H9 (cell line): ENCODE measurements around the gene SEMA5A. TPM values are rescaled to one million over a fixed set of nuclear protein-coding genes. Genes with fewer than 3 reads are reported as not detected.

Experiments used
- DNase-seq: peaks from one replicate; pipeline ENCODE4 v3.0.0-alpha.2; 2017
- H2AFZ ChIP-seq: one replicate; pipeline ENCODE4 v1.6.1; 2013; ENCODE audit warnings: mild to moderate bottlenecking, low read length, control low read depth, moderate library complexity
- H2AK5ac ChIP-seq: 2 replicates; pipeline ENCODE4 v1.6.1; 2013; ENCODE audit warnings: low read length, control low read depth, mixed read lengths; ENCODE audit not compliant: insufficient read length
- H2BK120ac ChIP-seq: one replicate; pipeline ENCODE4 v1.6.1; 2013; ENCODE audit warnings: low read depth, mild to moderate bottlenecking, low read length, control low read depth, inconsistent platforms; ENCODE audit not compliant: poor library complexity, severe bottlenecking
- H2BK12ac ChIP-seq: 2 replicates; pipeline ENCODE4 v1.6.1; 2013; ENCODE audit warnings: low read length, control low read depth, mixed read lengths, low read depth; ENCODE audit not compliant: insufficient read length
- H2BK15ac ChIP-seq: 2 replicates; pipeline ENCODE4 v1.6.1; 2013; ENCODE audit warnings: low read depth, low read length, control low read depth
- H2BK20ac ChIP-seq: one replicate; pipeline ENCODE4 v1.6.1; 2013; ENCODE audit warnings: low read depth, mild to moderate bottlenecking, low read length, control low read depth, inconsistent platforms; ENCODE audit not compliant: poor library complexity, severe bottlenecking
- H2BK5ac ChIP-seq: 2 replicates; pipeline ENCODE4 v1.6.1; 2013; ENCODE audit warnings: low read length, control low read depth, mixed read lengths; ENCODE audit not compliant: insufficient read length
- H3K14ac ChIP-seq: 2 replicates; pipeline ENCODE4 v1.6.1; 2013; ENCODE audit warnings: low read length, control low read depth; ENCODE audit not compliant: insufficient read depth
- H3K18ac ChIP-seq: 2 replicates; pipeline ENCODE4 v1.6.1; 2013; ENCODE audit warnings: low read depth, mild to moderate bottlenecking, mixed read lengths, low read length, control low read depth; ENCODE audit not compliant: insufficient read length
- H3K23ac ChIP-seq: 2 replicates; pipeline ENCODE4 v1.6.1; 2013; ENCODE audit warnings: low read length, control low read depth, mixed read lengths, low read depth; ENCODE audit not compliant: insufficient read length
- H3K23me2 ChIP-seq: 2 replicates; pipeline ENCODE4 v1.6.1; 2013; ENCODE audit warnings: low read depth, mild to moderate bottlenecking, mixed read lengths, low read length, control low read depth; ENCODE audit not compliant: insufficient read length, poor library complexity, severe bottlenecking
- H3K27ac ChIP-seq: 2 replicates; pipeline ENCODE4 v1.5.1; 2013; ENCODE audit warnings: low read length, control low read depth, mixed read lengths, low read depth; ENCODE audit not compliant: insufficient read length
- H3K27me3 ChIP-seq: 2 replicates; pipeline ENCODE4 v1.6.1; 2013; ENCODE audit warnings: low read length, control low read depth, inconsistent platforms; ENCODE audit not compliant: insufficient read depth
- H3K4ac ChIP-seq: 2 replicates; pipeline ENCODE4 v1.6.1; 2013; ENCODE audit warnings: low read depth, mild to moderate bottlenecking, control low read depth, inconsistent platforms, low read length, moderate library complexity
- H3K4me1 ChIP-seq: 2 replicates; pipeline ENCODE4 v1.6.1; 2013; ENCODE audit warnings: low read length, control low read depth, inconsistent platforms; ENCODE audit not compliant: insufficient read depth
- H3K4me2 ChIP-seq: 2 replicates; pipeline ENCODE4 v1.6.1; 2013; ENCODE audit warnings: low read length, control low read depth, mixed read lengths; ENCODE audit not compliant: insufficient read length, insufficient read depth
- H3K56ac ChIP-seq: 2 replicates; pipeline ENCODE4 v1.6.1; 2013; ENCODE audit warnings: low read depth, mild to moderate bottlenecking, mixed read lengths, low read length, control low read depth; ENCODE audit not compliant: insufficient read length
- H3K79me1 ChIP-seq: 2 replicates; pipeline ENCODE4 v1.6.1; 2013; ENCODE audit warnings: low read depth, mild to moderate bottlenecking, moderate library complexity, low read length, control low read depth, inconsistent platforms; ENCODE audit not compliant: insufficient read depth, poor library complexity, severe bottlenecking
- H3K79me2 ChIP-seq: 2 replicates; pipeline ENCODE4 v1.6.1; 2013; ENCODE audit warnings: low read length, control low read depth, inconsistent platforms; ENCODE audit not compliant: insufficient read depth
- H3K9ac ChIP-seq: 2 replicates; pipeline ENCODE4 v1.6.1; 2013; ENCODE audit warnings: low read length, control low read depth, mixed read lengths; ENCODE audit not compliant: insufficient read length; ENCODE audit errors: extremely low read depth
- H3K9me3 ChIP-seq: one replicate; pipeline ENCODE4 v1.6.1; 2013; ENCODE audit warnings: low read depth, low read length, inconsistent platforms; ENCODE audit not compliant: control insufficient read depth
- H3T11ph ChIP-seq: one replicate; pipeline ENCODE4 v1.6.1; 2013; ENCODE audit warnings: mild to moderate bottlenecking, low read length, control low read depth, inconsistent platforms
- H4K20me1 ChIP-seq: one replicate; pipeline ENCODE4 v1.6.1; 2013; ENCODE audit not compliant: control insufficient read depth, insufficient read length, insufficient read depth
- H4K5ac ChIP-seq: 2 replicates; pipeline ENCODE4 v1.6.1; 2013; ENCODE audit warnings: low read depth, mild to moderate bottlenecking, mixed read lengths, low read length, control low read depth; ENCODE audit not compliant: insufficient read length
- H4K8ac ChIP-seq: replicated peaks from 2 replicates; pipeline ENCODE4 v1.6.1; 2013; ENCODE audit warnings: low read length, control low read depth, mixed read lengths, low read depth; ENCODE audit not compliant: insufficient read length
- H4K91ac ChIP-seq: 2 replicates; pipeline ENCODE4 v1.6.1; 2013; ENCODE audit warnings: low read depth, mild to moderate bottlenecking, moderate library complexity, mixed read lengths, low read length, control low read depth; ENCODE audit not compliant: insufficient read length
- H3K27ac Mint-ChIP-seq, 3 experiments: 2 replicates in 2 of 3; 3 replicates in 1 of 3; pipeline ENCODE4 v1.8.0; 2020 to 2021; ENCODE audit warnings: mixed read lengths in 3 of 3, mild to moderate bottlenecking in 1 of 3, moderate library complexity in 1 of 3
- H3K27me3 Mint-ChIP-seq: 2 replicates; pipeline ENCODE4 v1.8.0; 2021; ENCODE audit warnings: low read depth, mild to moderate bottlenecking, moderate library complexity, mixed read lengths
- H3K36me3 Mint-ChIP-seq, 3 experiments: 2 replicates in 2 of 3; 3 replicates in 1 of 3; pipeline ENCODE4 v1.8.0; 2020 to 2021; ENCODE audit warnings: low read depth in 3 of 3, mixed read lengths in 3 of 3; ENCODE audit not compliant: insufficient read depth in 1 of 3
- H3K4me1 Mint-ChIP-seq, 2 experiments: 2 replicates each; pipeline ENCODE4 v1.8.0; 2020; ENCODE audit warnings: mixed read lengths in 2 of 2
- H3K4me3 Mint-ChIP-seq, 2 experiments: 2 replicates in 1 of 2; 3 replicates in 1 of 2; pipeline ENCODE4 v1.8.0; 2020 to 2021; ENCODE audit warnings: mild to moderate bottlenecking in 2 of 2, mixed read lengths in 2 of 2, moderate library complexity in 1 of 2
- H3K9me3 Mint-ChIP-seq, 2 experiments: 2 replicates in 1 of 2; 3 replicates in 1 of 2; pipeline ENCODE4 v1.8.0; 2020; ENCODE audit warnings: mild to moderate bottlenecking in 2 of 2, mixed read lengths in 2 of 2, moderate library complexity in 1 of 2
- WGBS: extraction: QIAGEN DNeasy Blood & Tissue Kit; methylation state at CpG from one replicate; pipeline ENCODE4 v1.1.7; 2013; ENCODE audit warnings: missing lambda C conversion rate, low lambda C conversion rate, mixed read lengths; ENCODE audit not compliant: insufficient read length; ENCODE audit errors: extremely low coverage; 5-methylcytosine and 5-hydroxymethylcytosine counted together
- total RNA-seq: library from RNA; stranded (reverse); gene quantifications from 2 replicates; pipeline ENCODE4 v1.2.1, GENCODE V29; 2021
- TF ChIP-seq, protein P1 (sequence below): fragments of 200-600 bp; sonication (generic); conservative IDR thresholded peaks from 3 replicates; pipeline ENCODE4 v1.8.0; 2021; ENCODE audit warnings: antibody characterized with exemption, mild to moderate bottlenecking

SEMA5A gene
- total RNA-seq, 1 experiment from 2014 or later = 4.3 TPM

DNA sequence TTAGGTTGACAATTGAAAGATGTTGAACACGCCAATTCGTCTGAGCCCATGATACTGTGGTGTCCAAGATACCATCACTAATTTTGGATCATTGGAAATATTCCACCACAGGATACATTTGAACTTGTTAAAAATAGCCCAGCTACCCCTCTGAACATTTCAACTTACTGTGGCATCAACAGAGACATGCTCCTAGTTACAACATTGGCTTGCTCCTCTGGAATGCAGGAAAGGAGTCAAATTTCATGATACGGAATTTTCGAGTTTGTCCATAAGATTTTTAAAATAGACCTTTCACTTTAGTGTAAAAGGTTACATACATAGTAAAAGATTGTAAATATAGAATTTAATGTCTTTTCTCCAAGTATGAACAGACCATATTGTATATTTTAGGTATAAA, 12.8 kb downstream of the SEMA5A start:
- DNase-seq = no peak
- Histone ChIP-seq H4K91ac (no peak overlapping the region), H4K5ac (no peak overlapping the region), H3K79me1 (no peaks in the 10 kb centered on the region), H3K23me2 (no peaks in the 10 kb centered on the region), H2BK20ac (no peak overlapping the region), H3K14ac (no peak overlapping the region), H3K27ac (no peak overlapping the region), H3K4me1 (peaks cover 5% of the 10 kb centered on the region; the same call in 1 of the 2 replicates), H4K8ac (no peak overlapping the region), H2BK12ac (no peak overlapping the region), H3K9ac (no peak overlapping the region), H2BK15ac (no peak overlapping the region), H3T11ph (no peak overlapping the region), H3K4ac (no peak overlapping the region), H3K23ac (no peak overlapping the region), H3K56ac (no peak overlapping the region), H3K9me3 (no peaks in the 10 kb centered on the region), H3K27me3 (no peaks in the 10 kb centered on the region), H2BK120ac (no peak overlapping the region), H3K18ac (no peak overlapping the region), H2AFZ (no peak overlapping the region), H4K20me1 (no peaks in the 10 kb centered on the region), H3K4me2 (no peak overlapping the region), H3K79me2 (no peaks in the 10 kb centered on the region), H2AK5ac (no peak overlapping the region), H2BK5ac (no peak overlapping the region)
- no peaks in the 10 kb centered on the region for H3K9me3 Mint-ChIP-seq
- H3K27me3 Mint-ChIP-seq = no peaks in the 10 kb centered on the region
- no peak overlapping the region for H3K4me3 Mint-ChIP-seq
- no peak overlapping the region for H3K27ac Mint-ChIP-seq
- WGBS = no CpG with 5 or more reads among the region's 4 CpGs
- H3K36me3 Mint-ChIP-seq = no peaks in the 10 kb centered on the region; a peak in 1 of 7 replicates
- peaks cover 7 to 17% of the 10 kb centered on the region in 2 experiments for H3K4me1 Mint-ChIP-seq
- TF ChIP-seq, protein P1, sequence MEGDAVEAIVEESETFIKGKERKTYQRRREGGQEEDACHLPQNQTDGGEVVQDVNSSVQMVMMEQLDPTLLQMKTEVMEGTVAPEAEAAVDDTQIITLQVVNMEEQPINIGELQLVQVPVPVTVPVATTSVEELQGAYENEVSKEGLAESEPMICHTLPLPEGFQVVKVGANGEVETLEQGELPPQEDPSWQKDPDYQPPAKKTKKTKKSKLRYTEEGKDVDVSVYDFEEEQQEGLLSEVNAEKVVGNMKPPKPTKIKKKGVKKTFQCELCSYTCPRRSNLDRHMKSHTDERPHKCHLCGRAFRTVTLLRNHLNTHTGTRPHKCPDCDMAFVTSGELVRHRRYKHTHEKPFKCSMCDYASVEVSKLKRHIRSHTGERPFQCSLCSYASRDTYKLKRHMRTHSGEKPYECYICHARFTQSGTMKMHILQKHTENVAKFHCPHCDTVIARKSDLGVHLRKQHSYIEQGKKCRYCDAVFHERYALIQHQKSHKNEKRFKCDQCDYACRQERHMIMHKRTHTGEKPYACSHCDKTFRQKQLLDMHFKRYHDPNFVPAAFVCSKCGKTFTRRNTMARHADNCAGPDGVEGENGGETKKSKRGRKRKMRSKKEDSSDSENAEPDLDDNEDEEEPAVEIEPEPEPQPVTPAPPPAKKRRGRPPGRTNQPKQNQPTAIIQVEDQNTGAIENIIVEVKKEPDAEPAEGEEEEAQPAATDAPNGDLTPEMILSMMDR = no peak
